Lung microvascular endothelial cell (primary cell): ENCODE data around the gene RAB12. TPM values are rescaled to one million over a fixed set of nuclear protein-coding genes. Genes with fewer than 3 reads are reported as not detected.
"Not testable (repeated sequence)": the region's sequence is repeated elsewhere in the genome, so short reads cannot be mapped to it uniquely, and the experiment has no call there.

ENCODE experiments used
- DNase-seq, 2 donors: peaks; one replicate each; pipeline versions ENCODE4 v3.0.0 to v3.0.0-alpha.2; 2010; ENCODE audit warnings: low read depth in 2 of 2
- total RNA-seq: library from RNA; depleted of rRNA; stranded (reverse); fragments of >200 nt; gene quantifications from 2 replicates; pipeline ENCODE4 v1.2.1, GENCODE V29; 2014

RAB12 gene
- 43.4 and 54.8 TPM in 2 replicates for total RNA-seq

- peak; percentile 90 to 93 for DNase-seq
These were observed at the start of gene RAB12 for GRCh38 chr18:8608795-8609658. Gene RAB12 (plus strand): TSS chr18:8609437. CDS start chr18:8609440, 3 bp downstream.

GRCh38 chr18:8559612-8560186 lies 49.5 kb upstream of the RAB12 start:
- DNase-seq: no peak

GRCh38 chr18:8561123-8561910 lies 47.9 kb upstream of the RAB12 start:
- no peak for DNase-seq

- DNase-seq: no peak
These were observed 47.2 kb upstream of the RAB12 start for GRCh38 chr18:8562070-8562469.

- no peak for DNase-seq
These were observed 46.3 kb upstream of the RAB12 start for GRCh38 chr18:8562919-8563318.

GRCh38 chr18:8571399-8571798 lies 37.8 kb upstream of the RAB12 start:
- DNase-seq: no peak

- DNase-seq: not testable (repeated sequence)
These were observed 35.5 kb upstream of the RAB12 start for GRCh38 chr18:8573766-8574165.

- DNase-seq: no peak
These were observed 24.4 kb upstream of the RAB12 start for GRCh38 chr18:8584798-8585197.

- no peak for DNase-seq
These were observed 22.3 kb upstream of the RAB12 start for GRCh38 chr18:8586941-8587340.

- no peak for DNase-seq
These were observed 13.8 kb upstream of the RAB12 start for GRCh38 chr18:8595445-8595844.

GRCh38 chr18:8601277-8602032 lies 7.8 kb upstream of the RAB12 start:
- no peak for DNase-seq

- no peak for DNase-seq
These were observed 7.2 kb upstream of the RAB12 start for GRCh38 chr18:8602040-8602439.

GRCh38 chr18:8602557-8602956 lies 6.7 kb upstream of the RAB12 start:
- DNase-seq: no peak

- DNase-seq: no peak
These were observed 5.3 kb upstream of the RAB12 start for GRCh38 chr18:8603663-8604520.

GRCh38 chr18:8605974-8606373 lies 3.3 kb upstream of the RAB12 start:
- no peak for DNase-seq

GRCh38 chr18:8607776-8608742 lies 1.2 kb upstream of the RAB12 start:
- DNase-seq: no peak

- peak; percentile 21 to 31 for DNase-seq
These were observed 622 bp downstream of the RAB12 start for GRCh38 chr18:8609659-8610458.

GRCh38 chr18:8610459-8610851 lies 1.2 kb downstream of the RAB12 start:
- DNase-seq: peak in 1 of 2 donors; percentile 58
